PC-3 (cell line): ENCODE results near the gene FGGY. TPM values are rescaled to one million over a fixed set of nuclear protein-coding genes. Genes with fewer than 3 reads are reported as not detected.

ENCODE experiments used
- ATAC-seq: fragments of 200-7000 bp; cut with Tn5 transposase; 2 replicates; pipeline ENCODE4 v1.9.1; 2020; ENCODE audit warnings: mild to moderate bottlenecking, moderate library complexity
- BruUV-seq: library from RNA; stranded (reverse); fragments of 400-500 nt; replicated peaks from 2 replicates; lab custom pipeline; 2021; lab: Mats Ljungman, UMichigan
- CTCF ChIA-PET: fragments of 300-600 bp; sonication (Branson Sonifier 250); formaldehyde crosslinking; loops from one replicate; lab custom pipeline; 2022; ENCODE audit warnings: antibody characterized with exemption; lab: Charles Lee
- POLR2A ChIA-PET: fragments of 300-600 bp; sonication (Branson Sonifier 250); formaldehyde crosslinking; loops from one replicate; lab custom pipeline; 2022; ENCODE audit warnings: antibody characterized with exemption; ENCODE audit not compliant: unreplicated experiment; lab: Charles Lee
- DNase-seq: peaks from one replicate; pipeline ENCODE4 v3.0.0-alpha.2; 2015
- H2AFZ ChIP-seq: fragments of 300-600 bp; sonication (generic); 2 replicates; pipeline ENCODE4 v1.6.0; 2016; ENCODE audit warnings: antibody characterized with exemption, low read length
- H3F3A ChIP-seq: fragments of 300-600 bp; sonication (generic); one replicate; pipeline ENCODE4 v1.6.0; 2017; ENCODE audit warnings: antibody characterized with exemption, low read length, control low read depth, mild to moderate bottlenecking; ENCODE audit not compliant: unreplicated experiment
- H3K27ac ChIP-seq: fragments of 300-600 bp; sonication (generic); 2 replicates; pipeline ENCODE4 v1.5.1; 2016; ENCODE audit warnings: mild to moderate bottlenecking, low read length
- H3K27me3 ChIP-seq: fragments of 300-600 bp; sonication (generic); 2 replicates; pipeline ENCODE4 v1.6.1; 2016; ENCODE audit warnings: low read length, mixed read lengths
- H3K36me3 ChIP-seq: fragments of 300-600 bp; sonication (generic); 2 replicates; pipeline ENCODE4 v1.6.1; 2016; ENCODE audit warnings: low read depth, mixed run types, low read length, mixed read lengths
- H3K4me1 ChIP-seq: fragments of 300-600 bp; sonication (generic); 2 replicates; pipeline ENCODE4 v1.5.1; 2016; ENCODE audit warnings: low read length; ENCODE audit not compliant: insufficient read depth
- H3K4me2 ChIP-seq: fragments of 300-600 bp; sonication (generic); 2 replicates; pipeline ENCODE4 v1.6.0; 2016; ENCODE audit warnings: low read length
- H3K4me3 ChIP-seq: fragments of 300-600 bp; sonication (generic); 2 replicates; pipeline ENCODE4 v1.5.1; 2016; ENCODE audit warnings: mild to moderate bottlenecking, low read length, mixed read lengths
- H3K79me2 ChIP-seq: fragments of 300-600 bp; sonication (generic); 2 replicates; pipeline ENCODE4 v1.6.1; 2017; ENCODE audit warnings: low read length, mixed read lengths
- H3K9ac ChIP-seq: fragments of 300-600 bp; sonication (generic); 2 replicates; pipeline ENCODE4 v1.6.0; 2016; ENCODE audit warnings: mild to moderate bottlenecking, low read length
- H3K9me2 ChIP-seq: fragments of 300-600 bp; sonication (generic); replicated peaks from 2 replicates; pipeline ENCODE4 v1.6.1; 2016; ENCODE audit warnings: mixed run types, low read length, mixed read lengths
- H3K9me3 ChIP-seq: fragments of 300-600 bp; sonication (generic); 2 replicates; pipeline ENCODE4 v1.6.1; 2016; ENCODE audit warnings: low read length, mixed read lengths
- H4K20me1 ChIP-seq: fragments of 300-600 bp; sonication (generic); 2 replicates; pipeline ENCODE4 v1.6.1; 2016; ENCODE audit warnings: low read length, mixed read lengths
- CTCF ChIP-seq: fragments of 300-600 bp; sonication (generic); conservative IDR thresholded peaks from 2 replicates; pipeline ENCODE4 v1.5.1; 2017; ENCODE audit warnings: antibody characterized with exemption, low read depth, mild to moderate bottlenecking, low read length
- EZH2 ChIP-seq: fragments of 300-600 bp; sonication (generic); IDR thresholded peaks from one replicate; pipeline ENCODE4 v1.6.1; 2017; ENCODE audit warnings: antibody characterized with exemption, mild to moderate bottlenecking, low read length; ENCODE audit not compliant: unreplicated experiment
- EZH2phosphoT487 ChIP-seq: fragments of 300-600 bp; sonication (generic); IDR thresholded peaks from 2 replicates; pipeline ENCODE4 v1.6.1; 2018; ENCODE audit warnings: mild to moderate bottlenecking, antibody characterized with exemption, low read length, borderline replicate concordance
- intact Hi-C: fragments of 100-400 bp; cut with micrococcal nuclease; formaldehyde crosslinking; loops from 2 replicates; pipeline ENCODE4 v1.9.0; 2023
- total RNA-seq: library from RNA; depleted of rRNA; stranded (reverse); fragments of >200 nt; gene quantifications from 2 replicates; pipeline ENCODE4 v1.2.3, GENCODE V29; 2014

Gene FGGY
- total RNA-seq, 1 experiment from 2014 or later = 7.4 TPM

DNA sequence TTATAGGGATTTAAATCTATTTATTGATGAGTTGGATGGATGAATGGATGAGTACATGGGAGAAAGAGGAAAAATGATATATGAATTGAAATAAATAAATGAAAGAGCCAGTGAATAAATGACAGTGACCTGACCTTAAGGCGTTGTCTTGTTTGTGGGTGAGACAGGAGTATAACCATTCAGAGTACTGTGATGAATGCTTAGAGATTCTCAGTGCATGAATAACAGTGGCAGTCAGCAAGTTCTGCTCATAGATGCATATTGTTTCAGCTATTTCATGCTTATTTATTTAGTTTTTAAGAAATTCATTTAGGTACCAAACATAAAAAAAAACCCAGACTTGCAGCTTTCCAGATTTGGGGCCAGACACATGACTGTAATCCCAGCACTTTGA, 116.4 kb downstream of the FGGY start:
- Histone ChIP-seq H3K79me2 (no peaks in the 10 kb centered on the region), H3K9ac (no peak overlapping the region), H3K9me3 (no peaks in the 10 kb centered on the region), H3F3A (no peaks in the 10 kb centered on the region), H3K4me1 (no peaks in the 10 kb centered on the region), H3K27ac (no peak overlapping the region), H3K9me2 (0 out of 2 replicates have a peak, but pooled peaks cover 5% of the 10 kb centered on the region), H2AFZ (no peak overlapping the region), H3K4me2 (no peak overlapping the region), H3K36me3 (no peaks in the 10 kb centered on the region), H4K20me1 (no peaks in the 10 kb centered on the region), H3K27me3 (no peaks in the 10 kb centered on the region), H3K4me3 (no peak overlapping the region)
- ATAC-seq (no peak), DNase-seq (no peak)
- intact Hi-C loops = no loop called here
- CTCF ChIA-PET = no interaction called here
- no TSS peak for BruUV-seq
- POLR2A ChIA-PET = no interaction called here
- no peak for TF ChIP-seq EZH2
- no peak for TF ChIP-seq CTCF
- TF ChIP-seq EZH2phosphoT487 = no peak

- BruUV-seq = no TSS peak
- Histone ChIP-seq H3K4me2 (no peak overlapping the region), H3K9ac (no peak overlapping the region), H3K27ac (no peak overlapping the region), H4K20me1 (no peaks in the 10 kb centered on the region), H3K9me3 (no peaks in the 10 kb centered on the region), H3K9me2 (0 out of 2 replicates have a peak, but pooled peaks cover 5% of the 10 kb centered on the region), H3K79me2 (no peaks in the 10 kb centered on the region), H2AFZ (no peak overlapping the region), H3K36me3 (no peaks in the 10 kb centered on the region), H3K4me1 (no peaks in the 10 kb centered on the region), H3K27me3 (no peaks in the 10 kb centered on the region), H3K4me3 (no peak overlapping the region), H3F3A (no peaks in the 10 kb centered on the region)
- intact Hi-C loops = no loop called here
- TF ChIP-seq CTCF = no peak
- no peak for TF ChIP-seq EZH2
- TF ChIP-seq EZH2phosphoT487 = no peak
- no peak for ATAC-seq
- no peak for DNase-seq
- POLR2A ChIA-PET = no interaction called here
- CTCF ChIA-PET = no interaction called here
Observed at GRCh38 chr1:59414406-59415133, 117.7 kb downstream of the FGGY start.

DNA sequence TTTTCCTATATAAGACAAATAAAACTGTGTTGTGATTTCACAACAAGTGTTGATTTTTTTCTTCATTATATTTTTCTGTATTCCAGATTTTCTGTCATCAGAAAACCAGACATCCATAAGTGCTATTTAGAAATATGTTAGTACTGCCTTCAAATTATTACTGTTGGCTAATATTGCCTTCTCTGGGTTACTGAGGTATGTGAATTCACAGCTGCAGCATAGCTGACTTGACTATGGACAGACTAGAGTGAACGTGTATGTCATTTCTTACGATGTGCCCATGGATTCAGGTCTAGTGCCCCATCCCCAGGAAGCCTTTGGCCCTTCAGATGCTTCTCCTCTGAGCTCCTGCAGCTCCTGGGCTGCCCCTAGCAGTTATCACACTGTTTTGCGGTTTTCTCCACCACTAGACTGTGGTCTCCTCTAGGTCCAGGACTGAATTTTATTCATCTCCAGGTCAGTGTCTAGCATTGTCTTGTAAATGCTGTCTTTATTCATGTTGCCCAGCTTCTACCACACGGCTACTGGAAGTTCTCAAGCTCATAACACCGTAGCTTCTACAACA, 118.5 kb downstream of the FGGY start:
- Histone ChIP-seq H3K9ac (no peak overlapping the region), H3K9me2 (0 out of 2 replicates have a peak, but pooled peaks cover 5% of the 10 kb centered on the region), H4K20me1 (no peaks in the 10 kb centered on the region), H3K4me2 (no peak overlapping the region), H3K9me3 (no peaks in the 10 kb centered on the region), H3K79me2 (no peaks in the 10 kb centered on the region), H3K27ac (no peak overlapping the region), H3K4me1 (no peaks in the 10 kb centered on the region), H2AFZ (no peak overlapping the region), H3F3A (no peaks in the 10 kb centered on the region), H3K4me3 (no peak overlapping the region), H3K27me3 (no peaks in the 10 kb centered on the region), H3K36me3 (no peaks in the 10 kb centered on the region)
- intact Hi-C loops = no loop called here
- ATAC-seq (no peak), DNase-seq (no peak)
- ChIA-PET CTCF (no interaction called here), POLR2A (no interaction called here)
- no TSS peak for BruUV-seq
- TF ChIP-seq EZH2phosphoT487 (no peak), CTCF (no peak), EZH2 (no peak)
